SK-N-SH (cell line): ENCODE results near the gene MEF2C. TPM values are rescaled to one million over a fixed set of nuclear protein-coding genes. Genes with fewer than 3 reads are reported as not detected.

Experiments
- CTCF ChIA-PET: fragments of 300-600, 350-600 bp; formaldehyde crosslinking; extraction: SDS; loops from one replicate; lab custom pipeline; 2021; lab: Yijun Ruan, JAX
- POLR2A ChIA-PET: fragments of 350-600 bp; sonication (Branson Sonifier 250); formaldehyde crosslinking; extraction: SDS; loops from one replicate; lab custom pipeline; 2020; ENCODE audit warnings: antibody characterized with exemption, inconsistent platforms; lab: Yijun Ruan, JAX
- DNase-seq: peaks from one replicate; pipeline ENCODE4 v3.0.0; 2012
- H2AFZ ChIP-seq: fragments of 200-600 bp; sonication (generic); 2 replicates; pipeline ENCODE4 v1.8.1; 2016; ENCODE audit warnings: antibody characterized with exemption, mild to moderate bottlenecking, low read depth
- H3F3A ChIP-seq: fragments of 200-600 bp; sonication (generic); replicated peaks from 2 replicates; pipeline ENCODE3; 2016; ENCODE audit warnings: antibody characterized with exemption, mild to moderate bottlenecking; ENCODE audit not compliant: insufficient read depth
- H3K27ac ChIP-seq, 2 experiments: fragments of 200-500 bp in 1 of 2; fragments of 200-600 bp in 1 of 2; sonication (Bioruptor generic) in 1 of 2; sonication (generic), shearing (Covaris generic) in 1 of 2; 2 replicates each; pipeline versions ENCODE4 v1.5.1 to v1.6.1; 2014 to 2016; ENCODE audit warnings: low read depth in 2 of 2, inconsistent platforms in 1 of 2, low read length in 1 of 2, mild to moderate bottlenecking in 1 of 2, mixed read lengths in 1 of 2
- H3K27me3 ChIP-seq: fragments of 200-600 bp; sonication (generic), shearing (Covaris generic); 2 replicates; pipeline ENCODE4 v1.6.1; 2016; ENCODE audit warnings: mixed run types; ENCODE audit not compliant: insufficient read depth
- H3K36me3 ChIP-seq, 2 experiments: fragments of 200-500 bp in 1 of 2; fragments of 200-600 bp in 1 of 2; sonication (Bioruptor generic) in 1 of 2; sonication (generic) in 1 of 2; replicated peaks in 1 of 2; 2 replicates each; pipeline versions ENCODE3 to v1.5.1; 2014 to 2016; ENCODE audit warnings: low read length in 1 of 2, mild to moderate bottlenecking in 1 of 2; ENCODE audit not compliant: insufficient read depth in 2 of 2, control insufficient read depth in 1 of 2
- H3K4me1 ChIP-seq, 2 experiments: fragments of 200-500 bp in 1 of 2; fragments of 200-600 bp in 1 of 2; sonication (Bioruptor generic) in 1 of 2; sonication (generic), shearing (Covaris generic) in 1 of 2; 2 replicates each; pipeline versions ENCODE4 v1.5.1 to v1.6.1; 2014 to 2016; ENCODE audit warnings: low read depth in 1 of 2, low read length in 1 of 2, mixed run types in 1 of 2; ENCODE audit not compliant: insufficient read depth in 2 of 2, control insufficient read depth in 1 of 2
- H3K4me2 ChIP-seq: fragments of 200-600 bp; sonication (generic), shearing (Covaris generic); 2 replicates; pipeline ENCODE4 v1.6.1; 2017; ENCODE audit warnings: mixed run types
- H3K4me3 ChIP-seq, 2 experiments: fragments of 200-500 bp in 1 of 2; fragments of 200-600 bp in 1 of 2; sonication (Bioruptor generic) in 1 of 2; sonication (generic), shearing (Covaris generic) in 1 of 2; 2 replicates each; pipeline versions ENCODE4 v1.5.1 to v1.8.1; 2014 to 2016; ENCODE audit warnings: low read depth in 2 of 2, inconsistent platforms in 1 of 2, low read length in 1 of 2, mild to moderate bottlenecking in 1 of 2, mixed read lengths in 1 of 2, moderate library complexity in 1 of 2
- H3K79me2 ChIP-seq: fragments of 200-600 bp; sonication (generic); 2 replicates; pipeline ENCODE4 v1.8.1; 2017; ENCODE audit warnings: mild to moderate bottlenecking; ENCODE audit not compliant: insufficient read depth
- H3K9ac ChIP-seq: fragments of 200-600 bp; sonication (generic); 2 replicates; pipeline ENCODE4 v1.6.1; 2017; ENCODE audit warnings: mixed run types
- H3K9me2 ChIP-seq: fragments of 200-600 bp; sonication (generic); 2 replicates; pipeline ENCODE4 v1.6.1; 2017; ENCODE audit warnings: mixed run types
- H3K9me3 ChIP-seq: fragments of 200-600 bp; sonication (generic); 2 replicates; pipeline ENCODE4 v1.6.1; 2017; ENCODE audit warnings: mixed run types, mild to moderate bottlenecking, moderate library complexity
- H4K20me1 ChIP-seq: fragments of 200-600 bp; sonication (generic); 2 replicates; pipeline ENCODE4 v1.6.1; 2017; ENCODE audit warnings: mild to moderate bottlenecking, mixed run types; ENCODE audit not compliant: insufficient read depth
- CHD2 ChIP-seq: fragments of 150-350 bp; IDR thresholded peaks from 2 replicates; pipeline ENCODE4 v1.6.1; 2018; ENCODE audit warnings: low read length; ENCODE audit not compliant: partially characterized antibody
- CTCF ChIP-seq: fragments of 200-600 bp; sonication (generic); IDR thresholded peaks from 2 replicates; pipeline ENCODE4 v1.6.1; 2017; ENCODE audit warnings: antibody characterized with exemption, mild to moderate bottlenecking, moderate library complexity
- GABPA ChIP-seq: IDR thresholded peaks from 2 replicates; pipeline ENCODE4 v1.4.0; 2012; ENCODE audit warnings: low read depth, mild to moderate bottlenecking
- GATA2 ChIP-seq: sonication (generic); formaldehyde crosslinking; IDR thresholded peaks from 2 replicates; pipeline ENCODE4 v1.5.0; 2020; ENCODE audit warnings: mild to moderate bottlenecking, missing genetic modification reagents
- JUND ChIP-seq: IDR thresholded peaks from 2 replicates; pipeline ENCODE4 v1.4.0; 2012
- MEF2A ChIP-seq: IDR thresholded peaks from 2 replicates; pipeline ENCODE4 v1.4.0; 2012; ENCODE audit warnings: low read depth, borderline replicate concordance
- NRF1 ChIP-seq: IDR thresholded peaks from 2 replicates; pipeline ENCODE4 v1.6.1; 2012; ENCODE audit warnings: low read depth, mild to moderate bottlenecking, low read length
- POLR2AphosphoS5 ChIP-seq: IDR thresholded peaks from 2 replicates; pipeline ENCODE4 v1.6.1; 2012; ENCODE audit warnings: low read depth, low read length
- TEAD4 ChIP-seq: IDR thresholded peaks from 2 replicates; pipeline ENCODE4 v1.4.0; 2012; ENCODE audit warnings: mild to moderate bottlenecking, borderline replicate concordance; ENCODE audit not compliant: insufficient read depth
- ZBTB33 ChIP-seq: IDR thresholded peaks from 2 replicates; pipeline ENCODE4 v1.4.0; 2012; ENCODE audit warnings: low read depth, borderline replicate concordance
- WGBS: methylation state at CpG from one replicate; pipeline ENCODE4 v1.1.6; 2017; ENCODE audit warnings: low lambda C conversion rate; 5-methylcytosine and 5-hydroxymethylcytosine counted together
- polyA plus RNA-seq, 3 experiments: library from polyadenylated mRNA; depleted of rRNA; stranded (reverse); fragments of >200 nt; gene quantifications; 2 replicates each; pipeline ENCODE4 v1.2.3, GENCODE V29; 2012
- TF ChIP-seq, protein P1 (sequence below): IDR thresholded peaks from 2 replicates; pipeline ENCODE4; 2012
- TF ChIP-seq, protein P2 (sequence below): fragments of 150-350 bp; IDR thresholded peaks from 2 replicates; pipeline ENCODE4 v1.6.1; 2017; ENCODE audit warnings: antibody characterized with exemption, low read length, low read depth, borderline replicate concordance

Gene MEF2C
- polyA plus RNA-seq, 1 of the 3 experiments (the other 2 are of a cell fraction), result 1.2 TPM

DNA sequence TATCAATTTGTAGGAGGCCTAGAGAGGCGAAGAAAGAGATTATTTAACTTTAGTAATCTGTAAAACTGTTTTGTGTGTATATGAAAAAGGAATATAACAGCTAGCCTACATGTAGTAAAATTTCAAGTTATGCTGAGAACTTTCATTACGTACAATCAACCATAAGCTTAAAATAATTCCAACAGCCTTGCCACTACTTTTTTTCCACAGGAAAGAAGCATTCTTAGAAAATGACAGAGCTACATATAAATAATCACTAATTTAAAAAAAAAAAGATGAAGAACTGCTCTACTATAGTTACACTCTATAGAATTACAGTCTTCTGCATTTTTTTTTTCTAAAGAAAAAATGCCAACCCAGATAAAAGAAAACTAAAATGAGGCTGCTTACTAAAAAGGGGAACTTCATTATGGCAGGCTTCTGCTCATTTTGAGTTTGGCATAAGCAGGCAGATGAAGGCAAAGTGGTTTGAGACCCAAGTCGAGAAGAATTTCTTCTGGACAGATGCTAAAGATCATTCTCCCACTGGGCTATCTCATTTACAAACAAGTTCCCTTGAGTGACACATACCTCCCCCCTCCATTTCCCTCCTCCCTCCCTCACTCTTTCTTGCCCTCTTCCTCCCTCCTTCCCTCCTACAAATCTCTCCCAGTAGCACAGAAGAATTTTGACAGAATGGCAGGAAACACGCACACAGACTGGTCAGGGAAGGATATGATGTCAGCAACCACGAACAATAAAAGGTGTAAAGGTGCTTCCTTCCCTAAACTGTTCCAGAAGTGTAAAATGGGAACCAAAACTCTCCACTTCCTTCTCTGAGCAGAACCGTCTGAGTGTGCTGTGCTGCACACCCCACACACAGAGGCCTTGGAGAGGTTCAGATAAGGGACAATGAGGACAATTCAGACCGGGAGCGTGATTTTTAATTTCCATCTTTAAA lies 56.1 kb downstream of the MEF2C start:
- H3F3A ChIP-seq, result peaks cover 7% of the 10 kb centered on the region
- peaks cover 5 to 17% of the 10 kb centered on the region in 2 experiments for H3K4me1 ChIP-seq
- ChIA-PET CTCF (no interaction called here), POLR2A (interaction anchor here (0.6 kb wide), 1 partner anchor 744 kb away, joined by 3 read pairs; no protein-coding TSS in a partner anchor)
- H3K9me3 ChIP-seq, result no peaks in the 10 kb centered on the region
- DNase-seq, result no peak
- H3K79me2 ChIP-seq, result no peaks in the 10 kb centered on the region
- H3K27ac ChIP-seq, result peak overlapping the region; percentile 9 to 48; a peak in 2 of 4 replicates
- no peaks in the 10 kb centered on the region for H3K36me3 ChIP-seq
- H4K20me1 ChIP-seq, result no peaks in the 10 kb centered on the region
- peak overlapping the region; percentile 89 for H2AFZ ChIP-seq
- H3K9ac ChIP-seq, result no peak overlapping the region
- H3K9me2 ChIP-seq, result peaks cover 5% of the 10 kb centered on the region; the same call in 1 of the 2 replicates
- TF ChIP-seq, protein P1, sequence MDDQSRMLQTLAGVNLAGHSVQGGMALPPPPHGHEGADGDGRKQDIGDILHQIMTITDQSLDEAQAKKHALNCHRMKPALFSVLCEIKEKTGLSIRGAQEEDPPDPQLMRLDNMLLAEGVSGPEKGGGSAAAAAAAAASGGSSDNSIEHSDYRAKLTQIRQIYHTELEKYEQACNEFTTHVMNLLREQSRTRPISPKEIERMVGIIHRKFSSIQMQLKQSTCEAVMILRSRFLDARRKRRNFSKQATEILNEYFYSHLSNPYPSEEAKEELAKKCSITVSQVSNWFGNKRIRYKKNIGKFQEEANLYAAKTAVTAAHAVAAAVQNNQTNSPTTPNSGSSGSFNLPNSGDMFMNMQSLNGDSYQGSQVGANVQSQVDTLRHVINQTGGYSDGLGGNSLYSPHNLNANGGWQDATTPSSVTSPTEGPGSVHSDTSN, result peak; percentile 60
- TF ChIP-seq TEAD4, result no peak
- TF ChIP-seq, all 33 proteins: peak for 1
- Histone ChIP-seq H3K27me3 (no peaks in the 10 kb centered on the region), H3K4me2 (0 out of 2 replicates have a peak overlapping the region, but pooled peaks have one; percentile 39), H3K4me3 (no peak overlapping the region)
- 75% methylated on average over 8 of the region's 8 CpGs for WGBS

DNA sequence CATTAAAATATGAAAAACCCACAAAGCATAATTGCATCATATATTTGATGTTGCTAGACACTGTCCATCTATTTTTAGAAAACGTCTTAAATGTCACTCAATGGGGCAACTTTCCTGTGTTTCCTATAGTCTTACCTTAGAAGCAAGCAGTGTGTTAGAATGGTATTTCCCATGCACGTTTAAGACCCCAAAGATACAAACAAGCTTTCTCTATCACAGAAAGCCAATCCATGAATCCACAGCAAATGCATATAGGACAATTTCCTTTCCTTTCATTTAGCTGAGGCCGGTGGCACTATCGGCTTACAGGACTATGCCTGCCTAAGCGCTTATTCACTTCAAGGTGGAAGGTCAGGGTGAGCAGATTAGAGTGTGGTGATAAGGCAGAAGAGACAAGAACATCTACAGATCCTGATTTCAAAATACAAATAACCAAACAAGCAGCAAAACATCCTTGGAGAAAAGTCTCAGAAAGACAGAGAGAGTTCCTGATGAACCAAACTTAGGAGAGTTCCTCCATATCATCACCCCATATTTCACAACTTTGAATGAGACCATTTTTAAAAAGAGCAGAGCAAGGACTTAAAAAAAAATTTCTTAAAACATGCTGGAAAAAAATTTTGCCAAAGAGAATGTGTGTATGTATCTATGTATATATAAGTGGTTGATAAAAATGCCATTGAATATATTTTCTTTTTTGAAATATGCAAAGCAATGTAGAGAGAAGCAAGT lies 57.2 kb downstream of the MEF2C start:
- Histone ChIP-seq H2AFZ (peak overlapping the region; percentile 25; the same call in 1 of the 2 replicates), H3K79me2 (no peaks in the 10 kb centered on the region), H3K36me3 (no peaks in the 10 kb centered on the region), H3K4me1 (peaks cover 5 to 17% of the 10 kb centered on the region in 2 experiments), H3K4me2 (no peak overlapping the region), H3K27me3 (no peaks in the 10 kb centered on the region), H3K4me3 (no peak overlapping the region), H3K9me2 (peaks cover 5% of the 10 kb centered on the region; the same call in 1 of the 2 replicates), H3K27ac (no peak overlapping the region), H3F3A (peaks cover 7% of the 10 kb centered on the region), H3K9ac (no peak overlapping the region), H4K20me1 (no peaks in the 10 kb centered on the region), H3K9me3 (no peaks in the 10 kb centered on the region)
- CTCF ChIA-PET, result no interaction called here
- TF ChIP-seq CHD2 (no peak), CTCF (no peak), ZBTB33 (no peak), POLR2AphosphoS5 (no peak), MEF2A (no peak), GABPA (no peak), NRF1 (no peak), JUND (no peak), GATA2 (CRISPR knock-in tag) (no peak)
- TF ChIP-seq, protein P2, sequence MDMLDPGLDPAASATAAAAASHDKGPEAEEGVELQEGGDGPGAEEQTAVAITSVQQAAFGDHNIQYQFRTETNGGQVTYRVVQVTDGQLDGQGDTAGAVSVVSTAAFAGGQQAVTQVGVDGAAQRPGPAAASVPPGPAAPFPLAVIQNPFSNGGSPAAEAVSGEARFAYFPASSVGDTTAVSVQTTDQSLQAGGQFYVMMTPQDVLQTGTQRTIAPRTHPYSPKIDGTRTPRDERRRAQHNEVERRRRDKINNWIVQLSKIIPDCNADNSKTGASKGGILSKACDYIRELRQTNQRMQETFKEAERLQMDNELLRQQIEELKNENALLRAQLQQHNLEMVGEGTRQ, result no peak
- TF ChIP-seq, protein P1, result no peak
- POLR2A ChIA-PET, result no interaction called here
- WGBS, result 89% methylated on average over 5 of the region's 5 CpGs
- DNase-seq, result no peak
